Left renal cortex interstitium (tissue), 4 donors: ENCODE results near the gene ZMIZ1. TPM values are rescaled to one million over a fixed set of nuclear protein-coding genes. Genes with fewer than 3 reads are reported as not detected.
"Not testable (repeated sequence)": the region's sequence is repeated elsewhere in the genome, so short reads cannot be mapped to it uniquely, and the experiment has no call there.

Source experiments
- DNase-seq, 4 donors: peaks; one replicate each; pipeline ENCODE4 v3.0.0-alpha.2; 2013; ENCODE audit warnings: low read depth in 4 of 4, low spot score in 2 of 4, missing footprints in 1 of 4
- polyA plus RNA-seq, 4 donors: library from polyadenylated mRNA; unstranded; fragments of 120-200 nt; gene quantifications; one replicate each; pipeline ENCODE4 v1.2.1, GENCODE V29; 2013; ENCODE audit not compliant: insufficient read length in 4 of 4

The ZMIZ1 gene
- polyA plus RNA-seq, 4 donors = 60.8 to 84.7 (median 74.1) TPM

DNA sequence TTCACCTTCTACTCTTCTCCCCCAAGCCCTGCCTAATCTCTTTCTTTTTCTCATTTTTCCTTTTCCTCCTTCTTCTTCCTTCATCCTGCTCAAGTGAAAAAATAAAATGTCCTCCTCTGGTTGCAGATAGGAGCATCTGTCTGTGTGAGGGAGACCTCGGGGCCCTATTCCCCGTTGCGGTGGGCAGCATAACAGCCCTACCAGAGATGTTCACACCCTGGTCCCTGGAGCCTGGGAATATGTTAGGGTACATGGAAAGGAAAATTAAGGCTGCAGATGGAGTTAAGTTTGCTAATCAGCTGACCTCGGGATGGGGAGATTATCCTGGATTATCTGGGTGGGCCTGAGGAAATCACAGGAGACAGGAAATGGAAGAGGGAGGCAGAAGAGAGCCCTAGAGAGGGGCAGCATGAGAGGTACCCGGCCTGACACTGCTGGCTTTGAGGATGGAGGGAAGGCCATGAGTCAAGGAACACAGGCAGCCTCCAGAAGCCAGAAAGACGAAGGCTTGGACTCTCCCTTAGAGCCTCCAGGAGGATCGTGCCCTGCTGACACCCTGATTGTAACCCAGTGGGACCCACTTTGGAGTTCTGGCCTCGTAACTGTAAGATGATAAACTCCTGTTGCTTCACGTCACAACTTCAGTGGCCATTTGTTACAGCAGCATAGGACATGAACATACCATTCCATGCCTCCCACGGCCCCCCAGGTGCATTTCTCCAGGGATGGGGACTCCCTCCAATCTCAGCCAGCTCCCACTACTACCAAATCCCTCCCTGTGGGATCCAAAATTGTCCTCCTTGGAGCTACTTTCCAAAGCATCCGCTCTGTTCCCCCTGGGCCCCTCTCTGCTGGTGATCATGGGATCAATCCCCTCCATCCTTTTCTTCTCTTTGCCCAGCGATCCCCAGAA lies 39.0 kb upstream of the ZMIZ1 start:
- DNase-seq = no peak

DNA sequence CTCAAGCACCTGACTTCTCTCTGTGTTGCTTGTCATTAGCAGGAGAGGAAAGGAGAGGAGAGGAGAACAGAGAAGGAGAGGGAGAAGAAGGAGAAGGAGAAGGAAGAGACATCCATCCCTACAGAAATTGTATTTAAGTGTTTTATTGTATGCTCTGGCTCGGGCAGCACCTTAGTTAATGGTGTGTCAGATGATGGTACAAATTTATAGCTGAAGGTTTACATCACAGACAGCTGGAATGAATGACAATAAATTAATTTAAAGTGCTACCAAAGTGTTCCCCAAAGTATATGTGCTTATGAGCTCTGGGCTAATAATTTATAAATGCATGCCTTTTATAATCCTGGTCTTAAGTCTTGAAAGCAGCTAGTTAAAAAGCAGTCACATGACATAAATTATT lies 38.1 kb upstream of the ZMIZ1 start:
- DNase-seq = no peak

DNA sequence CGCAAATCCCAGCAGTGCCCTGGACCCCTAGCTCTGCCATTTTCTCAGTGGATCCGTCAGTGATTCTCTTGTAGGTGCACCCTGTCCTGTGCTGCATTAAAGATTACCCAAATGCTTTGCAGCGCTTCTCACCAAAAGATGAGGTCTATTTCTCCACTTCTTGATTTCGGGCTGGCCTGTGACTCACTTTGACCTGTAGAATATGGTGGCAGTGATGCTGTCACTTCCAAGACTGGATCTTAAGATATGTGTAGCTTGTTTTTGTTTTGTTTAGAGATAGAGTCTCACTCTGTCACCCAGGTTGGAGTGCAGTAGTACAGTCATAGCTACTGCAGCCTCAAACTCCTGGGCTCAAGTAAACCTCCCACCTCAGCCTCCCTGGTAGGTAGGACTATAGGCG lies 37.0 kb upstream of the ZMIZ1 start:
- DNase-seq = no peak

DNA sequence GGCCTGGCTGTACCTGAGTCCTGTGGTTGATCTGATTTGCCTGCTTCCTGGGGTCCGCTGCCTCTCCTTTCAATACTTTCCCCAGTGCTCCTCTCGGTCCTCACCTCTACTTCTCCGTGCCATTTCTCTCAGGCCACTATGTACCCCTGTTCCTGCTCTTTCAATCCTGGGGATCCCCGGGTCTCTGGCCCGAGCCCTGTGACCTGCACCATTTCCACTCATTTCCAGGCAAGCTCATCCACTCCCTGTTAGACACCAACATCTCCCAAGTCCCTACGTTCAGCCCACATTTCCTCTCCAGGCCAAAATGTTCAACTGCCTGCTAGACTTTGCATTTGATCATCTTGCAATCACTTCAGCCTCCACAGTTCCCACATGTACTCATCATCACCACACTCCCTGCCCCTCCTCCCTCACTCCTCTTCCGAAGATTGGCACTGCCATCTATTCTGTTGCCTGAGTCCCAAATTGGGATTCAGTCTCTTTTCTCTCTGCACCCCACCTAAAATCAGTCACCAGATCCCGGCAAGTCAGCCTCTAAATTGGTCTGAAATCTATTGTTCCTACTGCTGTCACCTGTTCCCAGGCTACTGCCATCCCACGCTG lies 34.4 kb upstream of the ZMIZ1 start:
- no peak for DNase-seq

DNA sequence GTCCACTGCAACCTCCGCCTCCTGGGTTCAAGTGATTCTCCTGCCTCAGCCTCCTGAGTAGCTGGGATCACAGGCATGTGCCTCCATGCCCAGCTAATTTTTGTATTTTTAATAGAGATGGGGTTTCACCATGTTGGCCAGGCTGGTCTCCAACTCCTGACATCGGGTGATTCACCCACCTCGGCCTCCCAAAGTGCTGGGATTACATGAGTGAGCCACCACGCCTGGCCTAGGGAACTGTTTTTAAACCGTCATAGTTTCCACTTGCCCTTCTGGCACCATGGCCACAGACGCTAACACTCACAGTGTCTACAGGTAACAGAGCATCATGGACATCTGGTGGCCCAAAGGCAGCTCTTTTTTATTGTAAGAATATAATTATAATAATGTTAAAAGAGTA lies 32.4 kb upstream of the ZMIZ1 start:
- DNase-seq = not testable (repeated sequence)

DNA sequence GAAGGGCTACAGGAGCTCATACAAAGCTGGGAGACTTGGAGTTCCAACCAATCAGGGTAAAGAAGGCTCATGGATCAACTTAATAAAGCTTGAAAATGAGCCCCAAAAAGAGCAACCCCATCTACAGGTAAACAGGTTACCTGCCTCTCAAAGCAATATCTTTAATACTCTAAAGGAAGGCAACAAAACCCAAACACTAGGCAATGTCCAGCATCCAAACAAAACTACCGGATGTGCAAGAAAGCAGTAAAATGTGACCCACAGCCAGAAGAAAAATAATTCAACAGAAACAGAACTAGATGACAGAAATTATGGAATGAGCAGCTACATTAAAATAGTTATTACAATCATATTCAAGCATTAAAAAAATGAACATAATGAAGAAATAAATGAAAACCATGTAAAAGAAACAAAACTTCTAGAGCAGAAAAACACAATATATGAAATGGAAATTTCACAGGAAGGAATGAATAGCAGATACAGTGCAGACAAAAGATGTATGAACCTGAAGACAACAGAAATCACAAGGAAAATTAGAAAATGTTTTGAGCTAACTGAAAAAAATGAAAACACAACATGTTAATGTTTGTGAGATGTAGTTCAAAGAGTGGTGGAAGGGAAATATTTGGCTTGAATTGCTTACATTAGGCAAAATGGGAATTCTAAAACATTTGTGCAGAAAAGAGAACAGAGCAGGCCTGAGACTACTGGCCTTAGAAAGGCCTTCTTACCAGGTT lies 30.5 kb upstream of the ZMIZ1 start:
- DNase-seq = no peak

DNA sequence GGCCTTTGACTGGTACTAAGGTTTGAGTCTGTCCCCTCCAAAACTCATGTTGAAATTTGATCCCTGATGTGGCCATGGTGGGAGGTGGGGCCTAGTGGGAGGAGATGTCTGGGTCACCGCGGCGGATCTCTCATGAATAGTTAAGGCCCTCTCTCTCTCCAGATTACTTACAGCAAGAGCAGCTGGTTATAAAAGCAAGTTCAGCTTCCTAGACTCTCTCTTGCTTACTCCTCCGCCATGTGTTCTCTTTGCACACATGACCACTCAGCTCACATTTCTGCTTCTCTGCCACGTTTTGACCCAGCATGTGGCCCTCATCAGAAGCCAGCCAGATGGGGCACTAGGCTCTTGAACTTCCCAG lies 29.9 kb upstream of the ZMIZ1 start:
- DNase-seq = peak in 3 of 4 donors; percentile 31 to 70 (median 54)

DNA sequence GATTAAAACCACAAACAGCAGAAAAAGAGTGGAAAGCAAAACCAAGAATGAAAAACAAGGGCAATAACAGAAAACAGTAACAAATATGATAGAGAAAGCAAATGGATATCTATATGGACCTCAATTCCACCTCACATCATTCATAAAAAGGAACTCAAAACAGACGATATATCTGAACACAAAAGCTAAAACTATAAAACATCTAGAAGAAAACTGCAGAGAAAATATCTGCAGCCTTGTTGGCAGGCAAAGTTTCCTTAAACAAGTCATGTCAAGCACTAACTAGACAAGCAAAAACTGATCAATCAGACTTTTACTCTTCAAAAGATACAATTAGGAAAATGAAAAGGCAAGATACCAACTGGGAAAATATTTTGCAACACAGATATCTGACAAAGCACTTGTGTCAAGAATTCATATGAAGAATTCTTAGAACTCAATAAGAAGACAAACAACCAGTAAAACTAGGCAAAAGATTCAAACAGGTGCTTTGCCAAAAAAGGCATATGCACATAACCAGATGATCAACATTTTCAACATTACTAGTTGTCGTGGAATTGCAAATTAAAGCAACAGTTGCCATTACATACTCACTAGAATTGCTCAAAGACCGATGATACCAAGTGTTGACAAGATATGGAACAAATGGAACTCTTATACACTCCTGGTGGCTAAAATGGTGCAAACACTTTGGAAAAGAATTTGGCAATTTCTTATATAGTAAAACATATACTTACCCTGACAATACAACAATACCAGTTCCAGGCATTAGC lies 25.9 kb upstream of the ZMIZ1 start:
- DNase-seq = no peak

DNA sequence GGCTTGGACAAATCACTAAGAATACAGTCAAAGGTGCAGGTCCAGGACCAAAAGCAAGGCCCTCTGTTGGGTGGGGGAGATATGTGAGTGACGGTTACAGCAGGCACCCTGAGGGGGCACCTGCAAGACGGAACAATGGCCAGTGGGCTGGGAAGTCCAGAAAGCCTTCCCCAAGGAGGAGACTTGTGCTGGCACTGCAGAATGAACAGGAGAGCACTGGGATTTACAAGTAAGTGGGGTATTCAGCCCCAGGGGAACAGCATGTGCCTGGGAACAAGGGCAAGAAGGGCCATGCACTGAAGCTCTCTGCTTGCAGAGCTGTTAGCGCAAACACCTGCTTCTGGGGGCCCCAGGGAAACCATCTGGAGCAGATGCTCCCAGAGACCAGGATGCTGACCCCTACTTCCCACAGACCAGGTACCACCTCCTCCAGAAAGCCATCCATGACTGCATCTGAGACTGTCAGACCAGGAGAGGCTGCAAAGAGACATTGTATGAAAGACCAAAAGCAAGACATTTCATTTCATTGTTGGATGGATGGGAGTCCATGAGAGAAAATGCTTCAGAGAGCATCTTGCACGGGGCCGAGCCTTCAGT lies 24.6 kb upstream of the ZMIZ1 start:
- no peak for DNase-seq

DNA sequence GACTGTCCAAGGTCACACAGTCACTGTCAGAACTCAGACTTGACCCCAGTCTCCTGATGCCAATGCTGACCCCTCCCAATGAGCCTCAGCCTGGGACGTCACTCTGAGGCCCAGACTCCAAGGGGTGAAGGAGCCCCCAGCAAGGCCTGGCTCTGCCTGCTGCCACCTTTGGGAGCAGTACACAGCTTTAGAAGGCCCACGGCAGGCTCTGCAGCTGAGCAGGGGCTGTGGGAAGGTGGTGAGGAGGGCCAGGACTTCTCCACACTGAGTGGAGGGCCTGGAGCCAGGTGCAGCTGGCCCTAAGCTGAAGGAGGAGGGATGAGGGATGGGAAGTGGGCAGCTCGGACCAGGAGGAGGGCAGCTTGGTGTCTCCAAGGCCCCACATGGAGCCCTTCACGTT lies 23.9 kb upstream of the ZMIZ1 start:
- DNase-seq = no peak

DNA sequence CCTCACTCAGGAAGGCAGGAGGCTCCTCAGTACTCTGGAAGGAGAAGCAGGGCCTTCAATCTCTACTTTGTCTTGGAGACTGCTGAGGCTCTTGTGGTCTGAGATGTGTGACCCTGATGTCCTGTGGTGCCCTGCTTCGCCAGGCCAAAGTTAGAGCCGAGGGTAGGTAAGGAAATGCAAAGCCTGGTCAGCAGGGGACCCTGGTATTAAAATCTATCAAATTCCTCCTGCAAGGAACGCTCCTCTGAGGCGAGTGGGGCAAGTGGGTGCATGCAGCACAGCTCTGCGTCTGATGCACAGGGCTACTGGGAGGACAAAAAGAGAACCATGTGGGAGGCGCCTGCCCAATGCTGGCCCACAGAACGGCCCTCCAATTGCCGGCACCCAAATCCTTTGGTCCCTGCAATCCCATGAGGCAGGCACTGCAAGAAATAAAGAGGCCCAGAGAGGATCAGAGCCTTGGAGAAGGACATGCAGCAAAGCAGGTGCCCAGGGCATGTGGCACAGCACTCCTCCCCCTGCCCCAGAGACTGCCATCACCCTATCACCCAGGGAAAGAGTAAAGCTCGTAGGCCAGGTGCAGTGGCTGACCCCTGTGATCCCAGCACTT lies 23.1 kb upstream of the ZMIZ1 start:
- DNase-seq = no peak

DNA sequence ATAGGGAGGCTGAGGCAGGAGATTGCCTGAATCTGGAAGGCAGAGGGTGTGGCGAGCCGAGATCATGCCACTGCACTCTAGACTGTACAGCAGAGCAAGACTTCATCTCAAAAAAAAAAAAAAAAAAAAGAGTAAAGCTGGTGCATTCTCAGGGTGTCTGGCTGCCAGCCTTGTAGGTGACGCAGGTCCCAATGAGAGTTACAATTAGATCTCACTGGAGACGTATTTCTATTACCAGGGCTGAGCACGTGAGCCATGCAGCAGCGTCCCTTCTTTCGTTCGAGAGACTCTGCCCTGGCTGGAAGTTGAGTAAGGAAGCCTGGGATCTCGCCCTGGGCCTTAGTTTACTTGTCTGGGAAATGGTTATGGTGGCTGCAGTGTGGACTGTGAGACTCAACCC lies 22.4 kb upstream of the ZMIZ1 start:
- no peak for DNase-seq

DNA sequence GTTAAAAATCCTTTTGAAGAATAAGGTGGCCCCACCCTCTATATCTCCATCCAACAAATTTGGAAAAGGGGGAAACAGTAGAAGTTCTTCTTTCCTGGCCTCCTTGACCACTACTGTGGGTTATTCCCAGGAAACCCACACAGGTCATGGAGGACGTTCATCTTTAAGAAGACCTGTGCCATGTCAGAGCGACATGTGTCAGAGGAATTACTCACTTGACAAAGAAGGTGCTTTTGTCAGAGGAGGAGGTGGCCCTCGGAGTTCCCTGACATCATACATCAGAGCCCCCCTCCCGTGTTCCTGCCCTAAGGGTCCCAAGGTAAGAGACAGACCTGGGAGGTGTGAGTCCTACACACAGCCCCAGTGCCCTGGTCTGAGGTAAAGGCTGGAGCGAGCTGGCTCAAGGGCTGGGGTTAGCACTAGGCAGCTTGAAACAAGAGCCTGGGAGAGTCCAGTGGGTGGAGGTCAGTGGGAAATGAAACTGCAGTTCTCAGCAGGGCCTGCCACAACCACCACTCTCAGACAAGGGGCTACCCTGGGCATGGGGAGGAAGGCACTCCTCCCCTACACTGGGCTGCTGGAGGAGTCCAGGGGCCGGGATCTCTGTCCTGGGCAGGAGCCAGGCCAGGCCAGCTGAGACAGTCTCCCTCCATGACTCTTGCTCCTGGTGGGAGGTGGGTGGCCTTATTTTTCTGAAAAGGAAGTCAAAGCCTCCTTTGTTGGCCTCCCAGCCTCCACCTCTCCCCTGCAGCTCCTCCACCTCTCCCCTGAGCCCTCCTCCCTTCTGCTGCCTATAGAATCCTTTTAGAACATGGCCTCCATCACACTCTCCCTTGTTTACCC lies 21.8 kb upstream of the ZMIZ1 start:
- no peak for DNase-seq

DNA sequence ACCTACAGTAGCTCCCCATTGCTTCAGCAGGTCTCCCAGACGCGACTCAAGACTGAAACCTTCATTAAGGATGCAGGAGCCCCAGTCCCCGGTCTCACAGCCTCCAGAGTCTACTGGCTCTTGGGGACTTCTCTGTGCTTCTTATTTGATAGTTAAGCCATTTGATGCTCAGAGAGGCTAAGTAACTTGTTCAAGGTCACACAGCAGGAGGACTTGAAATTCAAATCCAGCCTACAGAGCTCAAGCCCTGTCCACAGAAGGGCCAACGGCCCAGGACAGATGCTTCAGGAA lies 21.2 kb upstream of the ZMIZ1 start:
- DNase-seq = no peak

DNA sequence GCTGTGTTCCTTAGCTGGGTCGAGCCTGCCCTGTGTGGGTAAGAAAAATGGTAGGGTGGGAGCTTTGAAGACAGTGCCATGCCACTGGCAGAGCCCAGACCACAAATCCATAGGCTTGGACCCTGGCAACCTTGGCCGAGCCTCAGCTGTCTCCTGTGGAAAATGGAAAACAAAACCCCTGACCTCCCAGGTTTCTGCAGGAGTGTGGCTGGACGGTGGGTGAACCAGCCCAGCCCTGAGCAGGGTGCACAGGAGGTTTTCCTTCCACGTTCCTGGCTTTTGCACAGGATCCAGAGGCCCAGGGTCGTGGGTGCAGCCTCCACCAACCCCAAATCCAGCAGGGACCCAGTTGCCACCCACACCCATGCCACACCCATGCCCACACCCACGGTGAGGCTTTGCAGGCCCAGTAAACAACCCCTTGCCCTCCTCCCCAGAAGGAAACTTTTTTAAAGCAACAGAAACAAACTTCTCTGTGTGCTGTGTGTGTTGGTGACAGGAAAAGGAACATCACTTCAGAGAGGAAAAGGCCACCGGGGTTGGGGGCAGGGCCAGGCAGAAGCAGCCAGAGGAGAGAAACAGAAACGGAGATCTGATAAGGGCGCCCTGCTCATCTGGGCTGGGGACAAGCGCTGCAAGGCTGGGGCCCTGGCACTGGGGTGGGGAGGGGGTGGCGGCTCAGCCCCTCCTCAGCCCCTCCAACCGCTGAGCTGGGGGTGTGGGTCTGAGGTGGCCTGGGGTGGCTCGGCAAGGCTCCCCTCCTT lies 20.7 kb upstream of the ZMIZ1 start:
- no peak for DNase-seq

DNA sequence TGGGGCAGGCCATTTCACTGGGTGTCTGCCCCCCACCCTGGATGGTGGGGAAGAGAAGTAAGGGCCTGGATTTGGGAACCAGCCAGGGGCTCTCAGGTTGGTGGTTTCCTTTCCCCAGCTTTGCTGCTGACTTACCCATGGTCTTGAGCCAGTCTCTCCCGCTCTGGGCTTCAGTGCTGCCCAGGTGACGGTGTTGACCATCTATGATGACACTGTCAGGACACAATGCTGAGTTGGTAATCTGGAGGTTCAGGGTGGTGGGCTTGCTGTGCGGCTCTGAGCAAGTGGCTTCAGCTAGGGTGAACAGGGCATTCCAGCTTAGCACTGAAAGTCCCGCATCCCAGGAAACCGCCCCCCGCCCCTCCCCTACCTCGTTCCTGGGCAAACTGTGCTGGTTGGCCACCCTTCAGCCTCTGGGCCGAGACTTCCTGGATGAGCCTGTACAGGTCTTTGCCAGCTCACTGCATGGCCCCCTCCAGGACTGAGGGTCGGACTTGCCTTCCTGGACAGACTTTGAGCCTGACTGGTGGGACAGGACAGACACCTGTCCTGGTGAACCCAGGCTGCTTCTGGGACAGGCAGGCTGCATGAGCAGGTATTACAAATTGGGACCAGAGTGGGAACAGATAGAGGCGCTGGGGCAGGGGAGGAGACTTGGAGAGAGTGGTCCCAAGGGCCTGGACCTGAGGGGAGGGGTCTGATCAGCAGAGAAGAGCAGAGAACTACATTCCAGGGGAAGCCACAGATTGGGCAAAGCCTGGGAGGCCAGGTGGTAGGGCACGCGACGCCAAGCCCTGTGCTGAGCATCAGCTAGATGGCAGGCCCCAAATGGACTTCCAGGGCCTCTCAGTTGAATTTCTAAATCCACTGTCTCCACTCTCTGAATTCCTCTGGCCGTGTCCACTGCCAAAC lies 19.9 kb upstream of the ZMIZ1 start:
- no peak for DNase-seq
